IMR-90 (cell line): ENCODE results near the gene RNF213. TPM values are rescaled to one million over a fixed set of nuclear protein-coding genes. Genes with fewer than 3 reads are reported as not detected.

Source experiments
- ATAC-seq: fragments of 200-7000 bp; cut with Tn5 transposase; 2 replicates; pipeline ENCODE4 v1.9.1; 2020; ENCODE audit warnings: low read depth, mild to moderate bottlenecking, moderate library complexity
- BruUV-seq: library from RNA; stranded (reverse); fragments of 400-500 nt; replicated peaks from 2 replicates; lab custom pipeline; 2021; lab: Mats Ljungman, UMichigan
- CTCF ChIA-PET: fragments of 300-600 bp; formaldehyde crosslinking; extraction: SDS; loops from one replicate; lab custom pipeline; 2021; ENCODE audit warnings: antibody characterized with exemption; lab: Yijun Ruan, JAX
- POLR2A ChIA-PET: fragments of 300-600 bp; sonication (Branson Sonifier 250); formaldehyde crosslinking; loops from one replicate; lab custom pipeline; 2022; ENCODE audit warnings: antibody characterized with exemption; ENCODE audit not compliant: unreplicated experiment; lab: Charles Lee
- DNase-seq: peaks from one replicate; pipeline ENCODE4 v3.0.0; 2013
- H2AFZ ChIP-seq: replicated peaks from 2 replicates; pipeline ENCODE3; 2013; ENCODE audit warnings: low read length, mild to moderate bottlenecking; ENCODE audit not compliant: poor library complexity
- H2AK5ac ChIP-seq: 2 replicates; pipeline ENCODE4 v1.6.1; 2013; ENCODE audit warnings: low read depth, low read length, inconsistent platforms
- H2AK9ac ChIP-seq: replicated peaks from 2 replicates; pipeline ENCODE3; 2013; ENCODE audit warnings: mild to moderate bottlenecking, low read depth, low read length, moderate library complexity; ENCODE audit not compliant: poor library complexity
- H2BK120ac ChIP-seq: 2 replicates; pipeline ENCODE4 v1.6.1; 2013; ENCODE audit warnings: low read depth, low read length, inconsistent platforms
- H2BK15ac ChIP-seq: 3 replicates; pipeline ENCODE4 v1.6.1; 2013; ENCODE audit warnings: low read depth, low read length, inconsistent platforms
- H2BK20ac ChIP-seq: 2 replicates; pipeline ENCODE4 v1.6.1; 2013; ENCODE audit warnings: low read depth, mild to moderate bottlenecking, inconsistent platforms, low read length, moderate library complexity
- H2BK5ac ChIP-seq: 2 replicates; pipeline ENCODE4 v1.6.1; 2013; ENCODE audit warnings: mild to moderate bottlenecking, low read depth, low read length, inconsistent platforms; ENCODE audit not compliant: poor library complexity, severe bottlenecking
- H3K14ac ChIP-seq: replicated peaks from 2 replicates; pipeline ENCODE4 v1.6.1; 2013; ENCODE audit warnings: low read depth, low read length, inconsistent platforms
- H3K18ac ChIP-seq: 2 replicates; pipeline ENCODE4 v1.6.1; 2013; ENCODE audit warnings: low read depth, low read length, control low read depth
- H3K23ac ChIP-seq: 2 replicates; pipeline ENCODE4 v1.6.1; 2013; ENCODE audit warnings: low read depth, low read length, inconsistent platforms
- H3K27ac ChIP-seq: 2 replicates; pipeline ENCODE4 v1.5.1; 2013; ENCODE audit warnings: mild to moderate bottlenecking, control low read depth, low read length; ENCODE audit not compliant: insufficient read depth
- H3K27me3 ChIP-seq: 2 replicates; pipeline ENCODE4 v1.6.1; 2013; ENCODE audit warnings: low read length; ENCODE audit not compliant: control insufficient read depth, insufficient read depth
- H3K36me3 ChIP-seq: 2 replicates; pipeline ENCODE4 v1.6.1; 2013; ENCODE audit warnings: low read length, mixed read lengths; ENCODE audit not compliant: control insufficient read depth, insufficient read depth
- H3K4ac ChIP-seq: 2 replicates; pipeline ENCODE4 v1.6.1; 2013; ENCODE audit warnings: low read depth, low read length, inconsistent platforms
- H3K4me1 ChIP-seq: 2 replicates; pipeline ENCODE4 v1.6.1; 2013; ENCODE audit warnings: low read length, mixed read lengths; ENCODE audit not compliant: control insufficient read depth, insufficient read depth
- H3K4me2 ChIP-seq: 2 replicates; pipeline ENCODE4 v1.6.1; 2013; ENCODE audit warnings: low read depth, mild to moderate bottlenecking, control low read depth, low read length, moderate library complexity
- H3K4me3 ChIP-seq: 2 replicates; pipeline ENCODE4 v1.5.1; 2013; ENCODE audit warnings: low read depth, mild to moderate bottlenecking, control low read depth, low read length, moderate library complexity; ENCODE audit not compliant: insufficient read depth
- H3K56ac ChIP-seq: 2 replicates; pipeline ENCODE4 v1.6.1; 2013; ENCODE audit warnings: low read length, inconsistent platforms; ENCODE audit not compliant: insufficient read depth; ENCODE audit errors: extremely low read depth
- H3K79me1 ChIP-seq, 2 experiments: 2 replicates each; pipeline ENCODE4 v1.6.1; 2013; ENCODE audit warnings: low read length in 2 of 2, inconsistent platforms in 1 of 2, low read depth in 1 of 2
- H3K9ac ChIP-seq: 2 replicates; pipeline ENCODE4 v1.6.1; 2013; ENCODE audit warnings: low read depth, low read length, control low read depth
- H3K9me1 ChIP-seq: 2 replicates; pipeline ENCODE4 v1.6.1; 2013; ENCODE audit warnings: low read length, inconsistent platforms; ENCODE audit not compliant: insufficient read depth
- H3K9me3 ChIP-seq: 2 replicates; pipeline ENCODE4 v1.6.1; 2013; ENCODE audit warnings: low read length; ENCODE audit not compliant: control insufficient read depth, insufficient read depth
- H4K20me1 ChIP-seq: 2 replicates; pipeline ENCODE4 v1.6.1; 2013; ENCODE audit warnings: low read length, inconsistent platforms; ENCODE audit not compliant: insufficient read depth
- H4K5ac ChIP-seq: 2 replicates; pipeline ENCODE4 v1.6.1; 2013; ENCODE audit warnings: mild to moderate bottlenecking, low read depth, low read length, control low read depth
- H4K8ac ChIP-seq, 2 experiments: 2 replicates each; pipeline ENCODE4 v1.6.1; 2013; ENCODE audit warnings: low read depth in 2 of 2, low read length in 2 of 2, control low read depth in 1 of 2, inconsistent platforms in 1 of 2
- H4K91ac ChIP-seq: 2 replicates; pipeline ENCODE4 v1.6.1; 2013; ENCODE audit warnings: low read depth, low read length, inconsistent platforms; ENCODE audit not compliant: insufficient read depth
- CHD1 ChIP-seq: IDR thresholded peaks from 2 replicates; pipeline ENCODE4 v1.6.1; 2012; ENCODE audit warnings: low read depth, low read length, improper control_type of control experiment
- FOS ChIP-seq: fragments of 150-350 bp; IDR thresholded peaks from 2 replicates; pipeline ENCODE4 v1.6.1; 2016; ENCODE audit warnings: low read depth, low read length
- MAZ ChIP-seq: IDR thresholded peaks from 2 replicates; pipeline ENCODE4 v1.6.1; 2012; ENCODE audit warnings: low read depth, mild to moderate bottlenecking, low read length, improper control_type of control experiment, moderate library complexity, borderline replicate concordance
- RFX5 ChIP-seq: IDR thresholded peaks from 2 replicates; pipeline ENCODE4 v1.8.0; 2012; ENCODE audit warnings: low read depth, mild to moderate bottlenecking, low read length, moderate library complexity
- WGBS, 2 experiments: methylation state at CpG; one replicate each; pipeline versions ENCODE4 v1.1.5 to v1.1.7; 2013; ENCODE audit warnings: missing lambda C conversion rate in 2 of 2; ENCODE audit not compliant: insufficient read length in 1 of 2; ENCODE audit errors: extremely low coverage in 2 of 2; 5-methylcytosine and 5-hydroxymethylcytosine counted together
- dilution Hi-C: fragments of 300-500 bp; cut with HindIII; formaldehyde crosslinking; loops from one replicate; pipeline ENCODE4 v1.14.3; 2018; ENCODE audit warnings: low sequenced_read_pairs; ENCODE audit not compliant: unreplicated experiment
- in situ Hi-C: fragments of 300-500 bp; cut with MboI; formaldehyde crosslinking; loops from 3 replicates; pipeline ENCODE4 v1.14.3; 2019; ENCODE audit warnings: low sequenced_read_pairs, inconsistent platforms, mixed read lengths
- intact Hi-C: fragments of 100-400 bp; cut with micrococcal nuclease; formaldehyde crosslinking; loops from 2 replicates; pipeline ENCODE4 v1.10.0; 2022
- polyA plus RNA-seq, 3 experiments: library from polyadenylated mRNA; depleted of rRNA; stranded (reverse); fragments of >200 nt; gene quantifications; 2 replicates each; pipeline ENCODE4 v1.2.3, GENCODE V29; 2012; ENCODE audit warnings: low replicate concordance in 1 of 3
- total RNA-seq: library from RNA; depleted of rRNA; stranded (reverse); fragments of >200 nt; gene quantifications from 2 replicates; pipeline ENCODE4 v1.2.3, GENCODE V29; 2012

RNF213 gene
- total and polyA plus RNA-seq, 2 of the 4 experiments (the other 2 are of a cell fraction), result 23.4 to 36.0 TPM

DNA sequence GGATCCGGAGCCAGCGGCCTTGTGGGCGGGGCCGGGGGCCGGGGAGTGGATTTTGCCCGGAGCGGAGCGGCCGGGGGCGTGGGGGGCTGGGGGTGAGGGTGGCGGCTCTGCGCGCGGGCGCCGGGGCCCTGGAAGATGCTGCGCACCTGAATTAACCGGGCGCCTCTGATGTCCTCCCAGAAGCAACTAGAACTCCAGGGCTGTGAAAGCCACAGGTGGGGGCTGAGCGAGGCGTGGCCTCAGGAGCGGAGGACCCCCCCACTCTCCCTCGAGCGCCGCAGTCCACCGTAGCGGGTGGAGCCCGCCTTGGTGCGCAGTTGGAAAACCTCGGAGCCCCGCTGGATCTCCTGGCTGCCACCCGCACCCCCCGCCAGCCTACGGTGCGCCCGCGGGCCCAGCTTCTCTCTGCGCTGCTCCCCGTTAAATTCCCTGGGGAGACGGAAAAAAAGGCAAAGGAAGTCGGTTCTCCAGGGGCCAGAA lies 39.9 kb upstream of the RNF213 start:
- Histone ChIP-seq H2BK5ac (no peak overlapping the region), H3K4me3 (peak overlapping the region; percentile 67), H2BK20ac (no peak overlapping the region), H2AFZ (peak overlapping the region; percentile 94), H3K9ac (peak overlapping the region; percentile 40), H3K18ac (no peak overlapping the region), H3K23ac (peak overlapping the region; percentile 17; the same call in 1 of the 2 replicates), H4K8ac (no peak overlapping the region), H3K36me3 (peaks cover 30% of the 10 kb centered on the region), H3K4ac (peak overlapping the region; percentile 11; the same call in 1 of the 2 replicates), H4K91ac (no peak overlapping the region), H3K27ac (peak overlapping the region; percentile 46; the same call in 1 of the 2 replicates), H3K9me3 (no peaks in the 10 kb centered on the region), H2AK5ac (no peak overlapping the region), H3K27me3 (no peaks in the 10 kb centered on the region), H3K79me1 (peaks cover 22 to 65% of the 10 kb centered on the region in 2 experiments), H2BK120ac (no peak overlapping the region), H3K4me2 (peak overlapping the region; percentile 33), H3K14ac (0 out of 2 replicates have a peak overlapping the region, but pooled peaks have one; percentile 45), H2AK9ac (peak overlapping the region; percentile 97), H4K5ac (no peak overlapping the region), H3K56ac (no peak overlapping the region; the same call in 1 of the 2 replicates), H3K4me1 (peaks cover 6% of the 10 kb centered on the region; the same call in 1 of the 2 replicates), H2BK15ac (no peak overlapping the region), H4K20me1 (peaks cover 30% of the 10 kb centered on the region), H3K9me1 (peaks cover 30% of the 10 kb centered on the region)
- no peak for DNase-seq
- no TSS peak for BruUV-seq
- peak; percentile 45 for ATAC-seq
- in situ Hi-C loops (no loop called here), intact Hi-C loops (loop anchor here (5.0 kb wide), 1 partner anchor 42 kb away; the partner anchor contains the start of gene RNF213), dilution Hi-C loops (no loop called here)
- POLR2A ChIA-PET, result no interaction called here
- CTCF ChIA-PET, result no interaction called here
- TF ChIP-seq MAZ, result peak; percentile 50; the same call in 1 of the 2 replicates
- TF ChIP-seq RFX5, result no peak
- TF ChIP-seq CHD1, result no peak
- no peak for TF ChIP-seq FOS
- 9% methylated on average over 16 of the region's 41 CpGs; no CpG with 5 or more reads in 1 of the 2 experiments for WGBS, 2 experiments
